ENCODE results near the gene TMEM126B.

The TMEM126B gene

DNA sequence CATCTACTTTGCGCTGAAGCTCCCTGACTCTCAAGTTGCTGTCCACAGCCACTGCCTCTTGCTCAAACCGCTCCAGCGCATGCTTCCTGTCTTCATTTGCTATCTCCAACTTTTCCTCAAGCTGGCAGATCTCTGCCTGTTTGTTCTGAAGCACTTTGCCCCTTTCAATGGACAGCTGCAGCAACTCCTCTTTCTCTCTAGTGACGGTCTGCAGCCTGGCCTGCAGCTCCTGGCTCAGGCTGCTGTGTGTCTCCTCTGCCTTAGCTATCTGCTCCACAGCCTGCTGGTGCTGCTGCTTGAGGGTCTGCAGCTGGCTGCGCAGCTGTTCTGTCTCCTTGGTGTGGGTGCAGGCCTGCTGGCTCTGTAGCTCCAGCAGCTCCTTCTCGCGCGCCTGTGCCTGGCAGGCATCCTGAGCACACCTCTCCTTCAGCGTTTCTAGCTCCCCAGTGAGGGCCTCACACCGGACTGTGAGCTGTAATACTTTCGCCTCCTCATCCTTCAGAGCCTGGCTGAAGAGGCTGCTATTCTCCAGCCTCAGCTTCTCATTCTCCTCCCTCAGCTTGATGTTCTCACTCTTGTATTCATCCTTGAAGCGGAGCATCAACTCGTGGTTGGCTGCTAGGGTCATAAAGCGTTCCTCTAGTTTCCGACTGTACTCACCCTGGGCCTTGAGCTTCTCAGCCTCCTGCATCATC is 56.9 kb downstream of the TMEM126B start:
- DNase-seq = no peak

DNA sequence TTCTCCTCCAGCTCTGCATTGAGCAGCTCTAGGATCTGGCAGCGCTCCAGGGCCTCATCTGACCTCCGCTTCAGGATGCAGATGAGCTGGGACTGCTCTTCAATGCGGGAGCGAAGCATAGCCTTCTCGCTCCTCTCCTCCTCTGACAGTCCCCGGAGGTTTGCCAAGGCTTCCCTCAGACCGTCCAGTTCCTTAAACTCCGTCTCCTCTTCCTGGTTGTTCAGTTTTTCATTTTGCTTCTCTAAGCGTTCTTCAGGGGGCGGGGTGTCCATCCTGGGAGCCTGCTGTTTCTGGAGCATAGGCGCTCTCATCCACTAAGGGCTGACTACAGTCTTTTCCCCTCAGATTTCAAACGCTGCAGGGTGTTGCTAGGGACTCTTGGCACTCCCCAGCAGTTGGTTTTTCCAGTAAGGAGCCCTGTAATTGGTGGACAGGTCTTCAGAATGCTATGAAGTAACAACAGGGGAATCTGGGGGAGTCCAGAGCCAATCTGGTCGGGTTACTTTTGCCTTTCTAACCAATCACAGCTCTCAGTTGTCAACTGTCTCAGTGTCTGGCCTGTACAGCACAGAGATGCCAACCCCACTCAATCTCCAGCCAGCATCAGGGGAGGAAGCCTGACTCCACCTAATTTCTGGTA is 57.5 kb downstream of the TMEM126B start, which contains the start of gene CCDC89:
Gene CCDC89, minus strand, starts transcription at position 376 of the 640 bp plus-strand sequence. Its CDS starts 65 bp downstream, at position 311.
- no peak for DNase-seq
